ENCODE data around the gene CCDC178.

The CCDC178 gene

GRCh38 chr18:32911660-32912284 lies 528.7 kb downstream of the CCDC178 start:
- Histone ChIP-seq H3K4me1 (ENCODE audit: insufficient read depth, low read length) (peaks cover 8% of the 10 kb centered on the region; the same call in 1 of the 2 replicates), H3K27ac (ENCODE audit: low read depth, low read length) (no peak overlapping the region), H3K4me3 (ENCODE audit: low read length) (no peak overlapping the region), H3K27me3 (ENCODE audit: insufficient read depth, low read length) (no peaks in the 10 kb centered on the region), H3K36me3 (ENCODE audit: insufficient read depth, low read length) (no peaks in the 10 kb centered on the region), H3K9ac (ENCODE audit: low read depth, low read length) (no peak overlapping the region), H3K9me3 (ENCODE audit: insufficient read depth, low read depth, low read length) (no peaks in the 10 kb centered on the region)
- whole genome bisulfite sequencing = 95% methylated on average over 3 of the region's 3 CpGs

GRCh38 chr18:32910694-32911296 lies 529.7 kb downstream of the CCDC178 start:
- Histone ChIP-seq H3K27ac (ENCODE audit: low read depth, low read length) (no peak overlapping the region), H3K4me1 (ENCODE audit: insufficient read depth, low read length) (peaks cover 8% of the 10 kb centered on the region; the same call in 1 of the 2 replicates), H3K27me3 (ENCODE audit: insufficient read depth, low read length) (no peaks in the 10 kb centered on the region), H3K36me3 (ENCODE audit: insufficient read depth, low read length) (no peaks in the 10 kb centered on the region), H3K4me3 (ENCODE audit: low read length) (no peak overlapping the region), H3K9ac (ENCODE audit: low read depth, low read length) (no peak overlapping the region), H3K9me3 (ENCODE audit: insufficient read depth, low read depth, low read length) (no peaks in the 10 kb centered on the region)
- WGBS = 91% methylated on average over 5 of the region's 5 CpGs

DNA sequence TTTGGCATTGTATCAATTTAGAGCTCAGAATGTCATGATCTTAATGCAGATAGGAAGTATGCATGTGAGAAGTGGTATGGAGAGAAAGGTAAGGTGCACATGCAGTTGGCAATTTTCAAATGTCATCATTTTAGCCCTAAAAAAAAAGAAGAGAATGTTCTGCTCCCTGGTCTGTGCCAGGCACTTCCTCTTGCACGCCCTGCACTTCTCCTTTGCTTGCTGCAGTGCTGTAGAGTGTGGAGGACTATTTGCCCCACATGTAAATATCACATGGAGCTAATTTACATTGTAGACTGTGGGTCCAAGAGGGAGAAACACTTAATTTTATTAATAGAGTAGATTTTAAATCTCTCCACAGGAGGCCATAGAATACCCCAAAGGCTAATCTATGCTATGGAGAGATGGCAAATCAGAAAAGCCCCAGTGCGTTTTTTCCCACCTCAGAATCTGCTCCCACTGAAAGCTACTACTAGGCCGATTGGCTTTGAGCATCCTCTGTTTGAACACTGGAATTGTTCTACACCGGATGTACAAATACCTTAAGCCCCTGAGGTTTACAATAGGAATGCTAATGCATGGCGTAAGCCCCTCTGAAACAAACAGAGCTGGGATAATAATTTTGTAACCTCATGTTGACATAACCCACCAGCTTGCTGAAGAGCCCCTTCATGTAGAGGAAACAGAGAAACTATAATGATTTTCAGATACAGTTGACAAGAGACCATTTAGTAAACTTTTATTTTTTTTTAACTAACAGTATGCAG lies 530.5 kb downstream of the CCDC178 start:
- Histone ChIP-seq H3K4me3 (ENCODE audit: low read length) (no peak overlapping the region), H3K9me3 (ENCODE audit: insufficient read depth, low read depth, low read length) (no peaks in the 10 kb centered on the region), H3K27ac (ENCODE audit: low read depth, low read length) (no peak overlapping the region), H3K27me3 (ENCODE audit: insufficient read depth, low read length) (no peaks in the 10 kb centered on the region), H3K4me1 (ENCODE audit: insufficient read depth, low read length) (peaks cover 8% of the 10 kb centered on the region; the same call in 1 of the 2 replicates), H3K9ac (ENCODE audit: low read depth, low read length) (no peak overlapping the region), H3K36me3 (ENCODE audit: insufficient read depth, low read length) (no peaks in the 10 kb centered on the region)
- 91% methylated on average over 5 of the region's 5 CpGs for WGBS

DNA sequence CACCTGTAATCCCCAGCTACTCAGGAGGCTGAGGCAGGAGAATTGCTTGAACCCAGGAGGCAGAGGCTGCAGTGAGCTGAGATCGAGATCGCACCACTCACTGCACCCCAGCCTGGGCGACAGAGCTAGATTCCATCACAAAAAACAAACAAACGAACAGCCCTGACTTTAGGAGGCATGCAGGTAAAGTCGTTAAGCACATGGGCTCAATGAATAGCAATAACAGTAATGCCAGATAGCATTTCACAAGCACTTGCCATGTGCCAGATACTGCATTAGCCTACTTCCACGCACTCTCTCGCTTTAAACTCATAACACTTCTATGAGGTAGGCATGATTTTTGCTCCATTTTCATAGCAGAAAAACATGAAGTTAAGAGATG lies 532.1 kb downstream of the CCDC178 start:
- Histone ChIP-seq H3K9ac (ENCODE audit: low read depth, low read length) (no peak overlapping the region), H3K27ac (ENCODE audit: low read depth, low read length) (no peak overlapping the region), H3K9me3 (ENCODE audit: insufficient read depth, low read depth, low read length) (no peaks in the 10 kb centered on the region), H3K4me1 (ENCODE audit: insufficient read depth, low read length) (peaks cover 8% of the 10 kb centered on the region; the same call in 1 of the 2 replicates), H3K4me3 (ENCODE audit: low read length) (no peak overlapping the region), H3K36me3 (ENCODE audit: insufficient read depth, low read length) (no peaks in the 10 kb centered on the region), H3K27me3 (ENCODE audit: insufficient read depth, low read length) (no peaks in the 10 kb centered on the region)
- WGBS = 94% methylated on average over 7 of the region's 7 CpGs

GRCh38 chr18:32907648-32908423 lies 532.7 kb downstream of the CCDC178 start:
- Histone ChIP-seq H3K27ac (ENCODE audit: low read depth, low read length) (no peak overlapping the region), H3K4me1 (ENCODE audit: insufficient read depth, low read length) (peaks cover 8% of the 10 kb centered on the region; the same call in 1 of the 2 replicates), H3K36me3 (ENCODE audit: insufficient read depth, low read length) (no peaks in the 10 kb centered on the region), H3K9ac (ENCODE audit: low read depth, low read length) (no peak overlapping the region), H3K27me3 (ENCODE audit: insufficient read depth, low read length) (no peaks in the 10 kb centered on the region), H3K4me3 (ENCODE audit: low read length) (no peak overlapping the region), H3K9me3 (ENCODE audit: insufficient read depth, low read depth, low read length) (no peaks in the 10 kb centered on the region)
- 93% methylated on average over 12 of the region's 12 CpGs for WGBS

GRCh38 chr18:32907311-32907585 lies 533.3 kb downstream of the CCDC178 start:
- WGBS = 96% methylated on average over 3 of the region's 3 CpGs
- Histone ChIP-seq H3K9me3 (ENCODE audit: insufficient read depth, low read depth, low read length) (no peaks in the 10 kb centered on the region), H3K4me3 (ENCODE audit: low read length) (no peak overlapping the region), H3K27me3 (ENCODE audit: insufficient read depth, low read length) (no peaks in the 10 kb centered on the region), H3K36me3 (ENCODE audit: insufficient read depth, low read length) (no peaks in the 10 kb centered on the region), H3K27ac (ENCODE audit: low read depth, low read length) (no peak overlapping the region), H3K9ac (ENCODE audit: low read depth, low read length) (no peak overlapping the region), H3K4me1 (ENCODE audit: insufficient read depth, low read length) (peaks cover 8% of the 10 kb centered on the region; the same call in 1 of the 2 replicates)

DNA sequence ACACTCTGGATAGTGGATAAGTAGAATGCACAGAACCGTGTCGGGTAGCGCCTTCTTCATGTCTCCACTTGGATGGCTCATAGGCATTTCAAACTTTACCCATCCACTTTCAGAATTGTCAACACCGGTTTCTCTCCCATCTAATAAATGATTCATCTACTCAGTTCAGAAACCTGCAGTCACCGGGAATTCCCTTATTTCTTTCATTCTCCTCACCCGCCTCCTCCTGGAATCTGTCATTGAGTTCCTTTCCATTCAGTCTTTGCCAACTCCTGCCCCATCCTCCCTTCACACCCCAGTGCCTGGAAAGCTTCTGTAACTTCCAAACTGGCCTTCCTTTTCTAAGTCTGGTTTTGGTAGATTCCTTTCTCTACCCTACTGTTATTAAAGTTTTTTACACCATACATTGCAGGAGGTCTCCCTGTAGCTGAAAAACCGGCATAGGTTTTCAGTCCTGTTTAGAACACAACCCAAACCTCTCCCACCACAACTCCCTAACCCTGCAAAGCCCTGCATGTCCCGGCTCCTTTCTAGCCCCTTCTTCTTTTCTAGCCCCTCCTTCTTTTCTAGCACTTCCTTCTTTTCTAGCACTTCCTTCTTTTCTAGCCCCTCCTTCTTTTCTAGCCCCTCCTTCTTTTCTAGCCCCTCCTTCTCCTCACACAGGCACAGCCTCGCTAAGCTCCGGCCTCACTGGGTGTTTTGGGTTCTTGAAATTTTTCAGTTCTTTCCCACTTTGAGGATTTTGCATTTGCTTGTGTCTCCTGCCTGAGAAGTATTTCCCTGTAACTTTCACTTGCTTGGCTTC lies 533.8 kb downstream of the CCDC178 start:
- peaks cover 8% of the 10 kb centered on the region; the same call in 1 of the 2 replicates for H3K4me1 ChIP-seq (ENCODE audit: insufficient read depth, low read length)
- no peak overlapping the region for H3K27ac ChIP-seq (ENCODE audit: low read depth, low read length)
- no peaks in the 10 kb centered on the region for H3K27me3 ChIP-seq (ENCODE audit: insufficient read depth, low read length)
- no peak overlapping the region for H3K9ac ChIP-seq (ENCODE audit: low read depth, low read length)
- 94% methylated on average over 10 of the region's 10 CpGs for WGBS
- no peaks in the 10 kb centered on the region for H3K9me3 ChIP-seq (ENCODE audit: insufficient read depth, low read depth, low read length)
- no peaks in the 10 kb centered on the region for H3K36me3 ChIP-seq (ENCODE audit: insufficient read depth, low read length)
- H3K4me3 ChIP-seq (ENCODE audit: low read length) = no peak overlapping the region

DNA sequence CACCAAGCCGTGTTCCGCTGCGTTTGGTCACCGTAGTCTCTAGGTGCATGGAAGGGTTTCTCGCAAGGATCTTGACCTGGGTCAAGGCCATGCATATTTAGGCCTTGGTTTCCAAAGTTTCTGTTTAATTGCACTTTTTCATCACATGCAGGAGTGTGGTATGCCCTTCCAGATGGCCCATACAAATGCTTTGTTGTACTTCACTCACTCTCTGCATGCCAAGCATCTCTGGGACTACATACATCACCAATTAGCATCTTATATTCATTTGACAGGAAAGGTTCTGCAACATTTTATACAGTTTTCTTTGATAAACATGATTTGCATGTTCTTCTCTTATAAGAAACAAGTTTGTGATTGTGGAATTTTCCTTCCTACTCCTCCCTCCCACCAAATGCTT lies 534.9 kb downstream of the CCDC178 start:
- Histone ChIP-seq H3K4me3 (ENCODE audit: low read length) (no peak overlapping the region), H3K9me3 (ENCODE audit: insufficient read depth, low read depth, low read length) (no peaks in the 10 kb centered on the region), H3K4me1 (ENCODE audit: insufficient read depth, low read length) (peaks cover 8% of the 10 kb centered on the region; the same call in 1 of the 2 replicates), H3K27me3 (ENCODE audit: insufficient read depth, low read length) (no peaks in the 10 kb centered on the region), H3K36me3 (ENCODE audit: insufficient read depth, low read length) (no peaks in the 10 kb centered on the region), H3K9ac (ENCODE audit: low read depth, low read length) (no peak overlapping the region), H3K27ac (ENCODE audit: low read depth, low read length) (no peak overlapping the region)
- 97% methylated on average over 5 of the region's 5 CpGs for WGBS

DNA sequence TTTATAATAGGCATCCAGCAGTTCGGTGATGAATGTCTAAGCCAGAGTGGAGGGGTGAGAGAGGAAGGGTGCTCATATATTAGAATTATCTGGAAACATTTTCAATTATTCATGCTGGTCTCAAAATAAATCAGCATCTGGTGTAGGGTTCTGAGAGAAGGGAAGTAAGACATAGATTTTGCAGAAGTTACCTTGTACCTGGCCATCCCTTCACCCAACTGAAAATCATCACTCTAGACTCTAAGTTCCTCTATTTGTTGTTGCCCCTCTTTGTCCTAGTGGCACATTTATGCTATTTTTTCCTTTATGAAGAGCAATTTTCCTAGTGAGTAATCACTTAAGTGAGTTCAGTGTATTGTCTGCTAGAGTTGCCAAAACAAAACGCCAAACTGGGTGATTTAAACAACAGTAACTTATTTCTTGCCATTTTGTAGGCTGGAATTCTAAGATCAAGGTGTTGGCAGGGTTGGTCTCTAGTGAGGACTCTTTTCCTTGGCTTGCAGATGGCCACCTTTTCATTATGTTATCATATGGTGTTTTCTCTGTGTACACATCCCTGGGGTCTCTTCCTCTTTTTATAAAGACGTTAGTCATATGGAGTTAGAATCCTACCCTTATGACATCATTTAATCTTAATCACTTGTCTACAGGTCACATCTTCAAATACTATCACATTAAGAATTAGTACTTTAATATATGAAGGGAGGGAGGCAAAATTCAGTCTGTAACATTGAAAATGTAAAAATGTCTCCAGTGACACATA lies 537.8 kb downstream of the CCDC178 start:
- Histone ChIP-seq H3K27me3 (ENCODE audit: insufficient read depth, low read length) (no peaks in the 10 kb centered on the region), H3K9ac (ENCODE audit: low read depth, low read length) (no peak overlapping the region), H3K9me3 (ENCODE audit: insufficient read depth, low read depth, low read length) (peaks cover 5% of the 10 kb centered on the region), H3K27ac (ENCODE audit: low read depth, low read length) (no peak overlapping the region), H3K36me3 (ENCODE audit: insufficient read depth, low read length) (no peaks in the 10 kb centered on the region), H3K4me1 (ENCODE audit: insufficient read depth, low read length) (no peaks in the 10 kb centered on the region), H3K4me3 (ENCODE audit: low read length) (no peak overlapping the region)
- 90% methylated on average over 2 of the region's 3 CpGs for WGBS

DNA sequence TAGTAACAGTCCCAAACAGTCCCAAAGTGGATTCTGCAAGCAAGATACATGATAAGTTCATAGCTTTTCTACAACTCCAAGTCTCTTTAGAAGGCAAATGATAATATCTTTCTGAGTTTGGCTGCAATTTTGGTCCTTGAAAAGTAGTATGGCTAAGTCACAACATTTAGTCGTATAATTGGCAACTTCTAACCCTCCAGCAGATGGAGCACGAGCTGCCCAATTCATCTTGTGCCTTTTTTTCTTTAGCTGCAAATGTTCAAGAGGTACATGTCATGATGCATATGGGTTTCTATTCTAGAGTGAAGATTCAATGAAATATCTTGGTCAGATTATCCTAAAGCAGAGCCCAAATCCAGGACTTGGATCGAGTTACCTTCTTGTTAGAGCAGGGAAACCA lies 540.7 kb downstream of the CCDC178 start:
- Histone ChIP-seq H3K4me1 (ENCODE audit: insufficient read depth, low read length) (no peaks in the 10 kb centered on the region), H3K4me3 (ENCODE audit: low read length) (no peak overlapping the region), H3K9ac (ENCODE audit: low read depth, low read length) (no peak overlapping the region), H3K27me3 (ENCODE audit: insufficient read depth, low read length) (no peaks in the 10 kb centered on the region), H3K27ac (ENCODE audit: low read depth, low read length) (no peak overlapping the region), H3K36me3 (ENCODE audit: insufficient read depth, low read length) (no peaks in the 10 kb centered on the region), H3K9me3 (ENCODE audit: insufficient read depth, low read depth, low read length) (peaks cover 22% of the 10 kb centered on the region)
- WGBS = 84% methylated on average over 3 of the region's 3 CpGs
